HG03095 (cell line): ENCODE results near the gene SLC6A15.

ENCODE experiments used
- ATAC-seq: cut with Tn5 transposase; IDR thresholded peaks from one replicate; pipeline ENCODE4 v1.9.1; 2021; ENCODE audit warnings: moderate library complexity; ENCODE audit not compliant: unreplicated experiment

SLC6A15 gene

GRCh38 chr12:84875241-84875640 lies 37.4 kb downstream of the SLC6A15 start:
- no peak for ATAC-seq

- ATAC-seq, result no peak
Observed at GRCh38 chr12:84874825-84875139, 37.8 kb downstream of the SLC6A15 start.

- ATAC-seq, result peak; percentile 92
Observed at GRCh38 chr12:84874125-84874824, 38.3 kb downstream of the SLC6A15 start.

- no peak for ATAC-seq
Observed at GRCh38 chr12:84862186-84862585, 50.4 kb downstream of the SLC6A15 start.

GRCh38 chr12:84860718-84861117 lies 51.9 kb downstream of the SLC6A15 start:
- no peak for ATAC-seq

GRCh38 chr12:84858796-84859195 lies 53.8 kb downstream of the SLC6A15 start:
- no peak for ATAC-seq

GRCh38 chr12:84857525-84858208 lies 54.9 kb downstream of the SLC6A15 start:
- no peak for ATAC-seq

GRCh38 chr12:84856156-84856900 lies 56.3 kb downstream of the SLC6A15 start:
- no peak for ATAC-seq

- ATAC-seq, result no peak
Observed at GRCh38 chr12:84843593-84844144, 68.9 kb downstream of the SLC6A15 start.

- ATAC-seq, result peak; percentile 66
Observed at GRCh38 chr12:84842406-84843013, 70.1 kb downstream of the SLC6A15 start.

GRCh38 chr12:84841591-84841990 lies 71.0 kb downstream of the SLC6A15 start:
- no peak for ATAC-seq

GRCh38 chr12:84840356-84840755 lies 72.2 kb downstream of the SLC6A15 start:
- ATAC-seq, result no peak

- ATAC-seq, result no peak
Observed at GRCh38 chr12:84826925-84827324, 85.7 kb downstream of the SLC6A15 start.

GRCh38 chr12:84825149-84825548 lies 87.5 kb downstream of the SLC6A15 start:
- no peak for ATAC-seq

- no peak for ATAC-seq
Observed at GRCh38 chr12:84822525-84822924, 90.1 kb downstream of the SLC6A15 start.

- ATAC-seq, result no peak
Observed at GRCh38 chr12:84816916-84817695, 95.5 kb downstream of the SLC6A15 start.

- no peak for ATAC-seq
Observed at GRCh38 chr12:84814664-84815245, 97.8 kb downstream of the SLC6A15 start.

- ATAC-seq, result peak; percentile 76
Observed at GRCh38 chr12:84813780-84814663, 98.6 kb downstream of the SLC6A15 start.

- ATAC-seq, result no peak
Observed at GRCh38 chr12:84811291-84811690, 101.3 kb downstream of the SLC6A15 start.
